HG02885 (cell line): ENCODE measurements around the gene RHNO1.
A peak's percentile ranks its signal among the peaks of the same experiment; 100 is the strongest.
"Not testable (repeated sequence)": the region's sequence is repeated elsewhere in the genome, so short reads cannot be mapped to it uniquely, and the experiment has no call there.

Experiments
- ATAC-seq: cut with Tn5 transposase; IDR thresholded peaks from one replicate; pipeline ENCODE4 v1.9.1; 2021; ENCODE audit warnings: mild to moderate bottlenecking; ENCODE audit not compliant: unreplicated experiment, poor library complexity

RHNO1 gene

GRCh38 chr12:2858334-2858733 lies 18.7 kb upstream of the RHNO1 start:
- no peak for ATAC-seq

GRCh38 chr12:2858944-2859421 lies 18.0 kb upstream of the RHNO1 start:
- ATAC-seq = no peak

GRCh38 chr12:2860170-2860569 lies 16.9 kb upstream of the RHNO1 start:
- ATAC-seq = no peak

GRCh38 chr12:2862876-2863275 lies 14.1 kb upstream of the RHNO1 start:
- ATAC-seq = no peak

GRCh38 chr12:2863402-2863801 lies 13.6 kb upstream of the RHNO1 start:
- not testable (repeated sequence) for ATAC-seq

GRCh38 chr12:2864198-2864597 lies 12.8 kb upstream of the RHNO1 start:
- ATAC-seq = no peak

GRCh38 chr12:2868986-2869632 lies 7.9 kb upstream of the RHNO1 start:
- ATAC-seq = not testable (repeated sequence)

- peak; percentile 43 for ATAC-seq
Observed at GRCh38 chr12:2876431-2877046, 484 bp upstream of the RHNO1 start.

GRCh38 chr12:2877953-2878732 lies 1.1 kb downstream of the RHNO1 start:
- ATAC-seq = no peak

GRCh38 chr12:2879853-2880252 lies 2.8 kb downstream of the RHNO1 start:
- no peak for ATAC-seq

GRCh38 chr12:2884810-2885209 lies 7.8 kb downstream of the RHNO1 start:
- no peak for ATAC-seq

- ATAC-seq = no peak
Observed at GRCh38 chr12:2886768-2887450, 9.9 kb downstream of the RHNO1 start.

- no peak for ATAC-seq
Observed at GRCh38 chr12:2890001-2890387, 13.0 kb downstream of the RHNO1 start.

GRCh38 chr12:2890388-2891239 lies 13.6 kb downstream of the RHNO1 start, which contains the start of gene TULP3:
TSS of gene TULP3 (plus strand) at chr12:2890891. CDS start at chr12:2890948, 57 bp downstream.
- peak; percentile 99 for ATAC-seq

- peak; percentile 16 for ATAC-seq
Observed at GRCh38 chr12:2891240-2892053, 14.4 kb downstream of the RHNO1 start.

GRCh38 chr12:2892246-2892645 lies 15.2 kb downstream of the RHNO1 start:
- ATAC-seq = no peak

GRCh38 chr12:2893007-2893406 lies 16.0 kb downstream of the RHNO1 start:
- ATAC-seq = no peak

- no peak for ATAC-seq
Observed at GRCh38 chr12:2895051-2895451, 18.0 kb downstream of the RHNO1 start.

GRCh38 chr12:2895511-2895910 lies 18.5 kb downstream of the RHNO1 start:
- ATAC-seq = no peak
